GM21723 (cell line): ENCODE results near the gene SPOPL.

Source experiments
- ATAC-seq: cut with Tn5 transposase; IDR thresholded peaks from one replicate; pipeline ENCODE4 v1.9.1; 2021; ENCODE audit warnings: mild to moderate bottlenecking, moderate library complexity; ENCODE audit not compliant: unreplicated experiment

Gene SPOPL

GRCh38 chr2:138600732-138601457 is 99.3 kb downstream of the SPOPL start:
- ATAC-seq = no peak

- no peak for ATAC-seq
Measured at GRCh38 chr2:138601458-138602165, 100.0 kb downstream of the SPOPL start.

- ATAC-seq = no peak
Measured at GRCh38 chr2:138602166-138602460, 100.5 kb downstream of the SPOPL start.

- no peak for ATAC-seq
Measured at GRCh38 chr2:138607746-138608145, 106.2 kb downstream of the SPOPL start.

GRCh38 chr2:138609446-138609845 is 107.9 kb downstream of the SPOPL start:
- ATAC-seq = no peak

GRCh38 chr2:138610201-138610953 is 108.8 kb downstream of the SPOPL start:
- no peak for ATAC-seq

GRCh38 chr2:138615257-138615656 is 113.7 kb downstream of the SPOPL start:
- ATAC-seq = no peak

- ATAC-seq = no peak
Measured at GRCh38 chr2:138617026-138617425, 115.5 kb downstream of the SPOPL start.

- no peak for ATAC-seq
Measured at GRCh38 chr2:138618971-138619370, 117.4 kb downstream of the SPOPL start.

GRCh38 chr2:138620431-138620830 is 118.9 kb downstream of the SPOPL start:
- ATAC-seq = no peak

GRCh38 chr2:138621139-138621538 is 119.6 kb downstream of the SPOPL start:
- no peak for ATAC-seq

GRCh38 chr2:138622613-138623012 is 121.0 kb downstream of the SPOPL start:
- peak; percentile 65 for ATAC-seq
